HG02642 (cell line): ENCODE results near the gene ALOX5AP.
"Not testable (repeated sequence)": the region's sequence is repeated elsewhere in the genome, so short reads cannot be mapped to it uniquely, and the experiment has no call there.

ENCODE experiments used
- ATAC-seq: cut with Tn5 transposase; IDR thresholded peaks from one replicate; pipeline ENCODE4 v1.9.1; 2021; ENCODE audit warnings: mild to moderate bottlenecking; ENCODE audit not compliant: unreplicated experiment, poor library complexity

The ALOX5AP gene

GRCh38 chr13:30735872-30736175 lies 481 bp downstream of the ALOX5AP start:
- ATAC-seq = peak; percentile 1

- no peak for ATAC-seq
Observed at GRCh38 chr13:30736461-30737320, 1.3 kb downstream of the ALOX5AP start.

GRCh38 chr13:30737511-30738337 lies 2.4 kb downstream of the ALOX5AP start:
- ATAC-seq = no peak

GRCh38 chr13:30738526-30739236 lies 3.3 kb downstream of the ALOX5AP start:
- ATAC-seq = no peak

GRCh38 chr13:30739237-30739528 lies 3.8 kb downstream of the ALOX5AP start:
- no peak for ATAC-seq

GRCh38 chr13:30739761-30740642 lies 4.7 kb downstream of the ALOX5AP start:
- peak; percentile 31 for ATAC-seq

- no peak for ATAC-seq
Observed at GRCh38 chr13:30742901-30743300, 7.6 kb downstream of the ALOX5AP start.

- ATAC-seq = no peak
Observed at GRCh38 chr13:30743319-30744055, 8.1 kb downstream of the ALOX5AP start.

GRCh38 chr13:30744056-30744680 lies 8.8 kb downstream of the ALOX5AP start:
- peak; percentile 95 for ATAC-seq

GRCh38 chr13:30744681-30745077 lies 9.3 kb downstream of the ALOX5AP start:
- no peak for ATAC-seq

GRCh38 chr13:30745906-30746686 lies 10.8 kb downstream of the ALOX5AP start:
- ATAC-seq = no peak

GRCh38 chr13:30746791-30747190 lies 11.4 kb downstream of the ALOX5AP start:
- ATAC-seq = no peak

GRCh38 chr13:30747845-30748244 lies 12.5 kb downstream of the ALOX5AP start:
- not testable (repeated sequence) for ATAC-seq

GRCh38 chr13:30748717-30749116 lies 13.4 kb downstream of the ALOX5AP start:
- ATAC-seq = no peak

GRCh38 chr13:30750036-30750435 lies 14.7 kb downstream of the ALOX5AP start:
- ATAC-seq = no peak

GRCh38 chr13:30751183-30751933 lies 16.0 kb downstream of the ALOX5AP start:
- ATAC-seq = no peak

GRCh38 chr13:30752201-30752797 lies 17.0 kb downstream of the ALOX5AP start:
- no peak for ATAC-seq
